ENCODE measurements around the gene PTPRN2. TPM values are rescaled to one million over a fixed set of nuclear protein-coding genes. Genes with fewer than 3 reads are reported as not detected.

The PTPRN2 gene
- total and polyA plus RNA-seq, 2 donors (not counting 3 experiments of a cell fraction or from before 2014, with no cell fraction given): 0.62 to 0.88 TPM

DNA sequence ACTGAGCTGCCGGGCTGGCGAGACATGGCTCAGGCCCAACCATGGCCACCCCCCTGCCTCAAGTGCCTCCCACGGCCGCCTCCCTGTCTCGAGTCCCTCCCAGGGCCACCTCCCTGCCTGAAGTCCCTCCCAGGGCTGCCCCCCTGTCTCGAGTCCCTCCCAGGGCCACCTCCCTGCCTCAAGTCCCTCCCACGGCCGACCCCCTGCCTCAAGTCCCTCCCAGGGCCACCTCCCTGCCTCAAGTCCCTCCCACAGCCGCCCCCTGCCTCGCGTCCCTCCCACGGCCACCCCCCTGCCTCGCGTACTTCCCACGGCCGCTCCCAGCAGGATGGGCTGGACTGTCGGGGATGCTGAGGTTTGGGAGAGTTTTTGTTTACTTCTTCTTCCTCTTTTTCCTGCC, 462.5 kb downstream of the PTPRN2 start:
- Histone ChIP-seq H3K9me1 (replicated peaks; ENCODE audit: control insufficient read depth, extremely low read depth, insufficient read depth, low read length) (no peaks in the 10 kb centered on the region), H3K79me2 (ENCODE audit: control insufficient read depth, insufficient read depth, low read length) (no peaks in the 10 kb centered on the region), H3K4me2 (ENCODE audit: insufficient read depth, low read length) (no peak overlapping the region), H3K27ac (ENCODE audit: insufficient read depth, low read depth, low read length) (no peak overlapping the region), H4K20me1 (replicated peaks; ENCODE audit: control insufficient read depth, extremely low read depth, insufficient read depth, low read length) (no peaks in the 10 kb centered on the region), H3K27me3 (ENCODE audit: control insufficient read depth in 2 of 2, insufficient read depth in 2 of 2, low read length in 2 of 2) (no peaks in the 10 kb centered on the region), H3K36me3 (ENCODE audit: control insufficient read depth in 2 of 2, extremely low read depth in 1 of 2, insufficient read depth in 2 of 2, low read length in 2 of 2) (no peaks in the 10 kb centered on the region), H3K4me3 (replicated peaks in 1 of 3; ENCODE audit: insufficient read depth in 1 of 3, low read depth in 1 of 3, low read length in 3 of 3) (no peak overlapping the region), H2AFZ (ENCODE audit: low read depth, low read length) (no peak overlapping the region), H3K4me1 (ENCODE audit: control insufficient read depth, extremely low read depth, insufficient read depth, low read length) (no peaks in the 10 kb centered on the region), H3K9me3 (replicated peaks; ENCODE audit: control insufficient read depth, insufficient read depth, low read length) (peaks cover 2% of the 10 kb centered on the region), H3K9ac (replicated peaks; ENCODE audit: extremely low read depth, insufficient read depth, low read length) (no peak overlapping the region)
- dilution Hi-C loops (cut with MboI; ENCODE audit: extremely low pct_ligation_motif_present, low sequenced_read_pairs): no loop called here
- no peak for TF ChIP-seq POLR2A (IDR thresholded peaks at IDR 0.05; ENCODE audit: low read depth, low read length)
- no peak for TF ChIP-seq JUN (IDR thresholded peaks at IDR 0.05; ENCODE audit: borderline replicate concordance, insufficient read depth, insufficient read length, low read depth)
- no peak for TF ChIP-seq EZH2 (IDR thresholded peaks at IDR 0.05; ENCODE audit: borderline replicate concordance, low read depth, low read length, severe bottlenecking)
- TF ChIP-seq, protein P1, sequence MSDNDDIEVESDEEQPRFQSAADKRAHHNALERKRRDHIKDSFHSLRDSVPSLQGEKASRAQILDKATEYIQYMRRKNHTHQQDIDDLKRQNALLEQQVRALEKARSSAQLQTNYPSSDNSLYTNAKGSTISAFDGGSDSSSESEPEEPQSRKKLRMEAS (IDR thresholded peaks at IDR 0.05; ENCODE audit: insufficient read depth, insufficient read length): no peak
- TF ChIP-seq MYC (IDR thresholded peaks at IDR 0.05; ENCODE audit: low read depth, low read length): no peak
- ChIA-PET POLR2A (no interaction called here), CTCF (no interaction called here)
- DNase-seq (ENCODE audit: low read depth, low spot score) (no peak), FAIRE-seq (no peak)
- no TSS peak for BruUV-seq (replicated peaks)
- intact Hi-C loops (cut with micrococcal nuclease): no loop called here

DNA sequence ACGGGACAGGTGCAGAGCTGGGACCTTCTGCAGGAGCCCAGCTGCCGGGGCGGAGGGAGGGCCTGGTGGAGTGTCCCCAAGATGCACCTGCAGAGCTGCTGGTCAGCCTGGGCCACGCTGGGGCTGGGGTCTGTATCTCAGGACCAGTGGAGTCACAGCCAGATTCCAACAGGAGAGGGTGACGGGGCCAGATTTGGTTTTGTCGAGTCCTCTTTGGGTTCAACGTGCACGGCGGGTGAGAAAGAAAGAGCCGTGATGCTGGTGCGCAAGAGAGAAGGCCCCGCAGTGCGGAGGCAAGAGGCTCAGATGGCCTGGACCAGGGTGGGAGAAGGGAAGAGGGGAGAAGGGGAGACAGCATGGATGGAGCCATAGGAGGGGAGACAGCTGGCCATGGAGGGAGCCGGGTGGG, 462.9 kb downstream of the PTPRN2 start:
- no peak overlapping the region for H3K4me3 ChIP-seq (replicated peaks in 1 of 3; ENCODE audit: insufficient read depth in 1 of 3, low read depth in 1 of 3, low read length in 3 of 3)
- peaks cover 2% of the 10 kb centered on the region for H3K9me3 ChIP-seq (replicated peaks; ENCODE audit: control insufficient read depth, insufficient read depth, low read length)
- intact Hi-C loops (cut with micrococcal nuclease) (no loop called here), dilution Hi-C loops (cut with MboI; ENCODE audit: extremely low pct_ligation_motif_present, low sequenced_read_pairs) (no loop called here)
- H3K27ac ChIP-seq (ENCODE audit: insufficient read depth, low read depth, low read length): no peak overlapping the region
- no TSS peak for BruUV-seq (replicated peaks)
- POLR2A ChIA-PET: no interaction called here
- H3K9ac ChIP-seq (replicated peaks; ENCODE audit: extremely low read depth, insufficient read depth, low read length): no peak overlapping the region
- TF ChIP-seq POLR2AphosphoS5 (IDR thresholded peaks at IDR 0.05; ENCODE audit: insufficient read depth, low read depth, low read length) (no peak), CTCF (IDR thresholded peaks at IDR 0.05; ENCODE audit: extremely low read depth in 1 of 2, insufficient read depth in 1 of 2, low read depth in 1 of 2, low read length in 2 of 2) (no peak), JUN (IDR thresholded peaks at IDR 0.05; ENCODE audit: borderline replicate concordance, insufficient read depth, insufficient read length, low read depth) (no peak), EZH2 (IDR thresholded peaks at IDR 0.05; ENCODE audit: borderline replicate concordance, low read depth, low read length, severe bottlenecking) (no peak), GATA2 (IDR thresholded peaks at IDR 0.05; ENCODE audit: insufficient read depth, insufficient read length, low read depth, low read length) (no peak), FOS (IDR thresholded peaks at IDR 0.05; ENCODE audit: borderline replicate concordance, insufficient read depth, low read length) (no peak), MYC (IDR thresholded peaks at IDR 0.05; ENCODE audit: low read depth, low read length) (no peak), POLR2A (IDR thresholded peaks at IDR 0.05; ENCODE audit: low read depth, low read length) (no peak)
- TF ChIP-seq, protein P1 (IDR thresholded peaks at IDR 0.05; ENCODE audit: insufficient read depth, insufficient read length): no peak
- H3K27me3 ChIP-seq (ENCODE audit: control insufficient read depth in 2 of 2, insufficient read depth in 2 of 2, low read length in 2 of 2): no peaks in the 10 kb centered on the region
- H3K4me2 ChIP-seq (ENCODE audit: insufficient read depth, low read length): no peak overlapping the region
- DNase-seq (ENCODE audit: low read depth, low spot score) (no peak), FAIRE-seq (no peak)
- no peak overlapping the region for H2AFZ ChIP-seq (ENCODE audit: low read depth, low read length)
- no peaks in the 10 kb centered on the region for H3K4me1 ChIP-seq (ENCODE audit: control insufficient read depth, extremely low read depth, insufficient read depth, low read length)
- H3K36me3 ChIP-seq (ENCODE audit: control insufficient read depth in 2 of 2, extremely low read depth in 1 of 2, insufficient read depth in 2 of 2, low read length in 2 of 2): no peaks in the 10 kb centered on the region
- H3K79me2 ChIP-seq (ENCODE audit: control insufficient read depth, insufficient read depth, low read length): no peaks in the 10 kb centered on the region
- H3K9me1 ChIP-seq (replicated peaks; ENCODE audit: control insufficient read depth, extremely low read depth, insufficient read depth, low read length): no peaks in the 10 kb centered on the region
- H4K20me1 ChIP-seq (replicated peaks; ENCODE audit: control insufficient read depth, extremely low read depth, insufficient read depth, low read length): no peaks in the 10 kb centered on the region
- CTCF ChIA-PET: no interaction called here

Data from endothelial cell of umbilical vein (primary cell).